ENCODE results near the gene CTH. TPM values are rescaled to one million over a fixed set of nuclear protein-coding genes. Genes with fewer than 3 reads are reported as not detected.

CTH gene
- 23.1 and 26.4 TPM in 2 replicates for total RNA-seq (2014; rRNA removed; shearing (Covaris generic))

GRCh38 chr1:70410604-70411359, at the start of gene CTH:
CTH (plus strand) TSS chr1:70411268; CDS start chr1:70411416, 148 bp downstream.

Small RNA genes lying within 50 kb of the gene (small RNA-seq; reads per million reads assigned to genes)
- gene RF00017 = not detected

Other genes with a start within 250 kb of the CTH start
- 11.5 and 12.4 TPM in 2 replicates for gene LRRC40, start 205.7 kb upstream of the CTH start, total RNA-seq (2014; rRNA removed; shearing (Covaris generic))
- 148 and 154 TPM in 2 replicates for gene SRSF11, start 189.9 kb upstream of the CTH start, total RNA-seq (2014; rRNA removed; shearing (Covaris generic))
- gene ANKRD13C, start 56.5 kb upstream of the CTH start, total RNA-seq (2014; rRNA removed; shearing (Covaris generic)) = 26.0 and 26.8 TPM in 2 replicates

Data from A375 (cell line).